ENCODE results near the gene EXT2.

EXT2 gene

GRCh38 chr11:44247508-44247907 is 152.0 kb downstream of the EXT2 start:
- DNase-seq = no peak

- DNase-seq = no peak
These were observed 152.6 kb downstream of the EXT2 start for GRCh38 chr11:44248109-44248508.

GRCh38 chr11:44250421-44250820 is 154.9 kb downstream of the EXT2 start:
- no peak for DNase-seq

GRCh38 chr11:44252999-44253602 is 157.6 kb downstream of the EXT2 start:
- DNase-seq = no peak

- DNase-seq = no peak
These were observed 160.1 kb downstream of the EXT2 start for GRCh38 chr11:44255406-44256071.

- no peak for DNase-seq
These were observed 161.3 kb downstream of the EXT2 start for GRCh38 chr11:44256673-44257291.

GRCh38 chr11:44257338-44258189 is 162.1 kb downstream of the EXT2 start:
- DNase-seq = no peak

- no peak for DNase-seq
These were observed 162.7 kb downstream of the EXT2 start for GRCh38 chr11:44258190-44258489.

- no peak for DNase-seq
These were observed 163.5 kb downstream of the EXT2 start for GRCh38 chr11:44258839-44259420.

- no peak for DNase-seq
These were observed 164.6 kb downstream of the EXT2 start for GRCh38 chr11:44260081-44260480.

GRCh38 chr11:44261800-44262591 is 166.5 kb downstream of the EXT2 start:
- DNase-seq = no peak

GRCh38 chr11:44263738-44264437 is 168.4 kb downstream of the EXT2 start:
- DNase-seq = no peak

- DNase-seq = no peak
These were observed 168.9 kb downstream of the EXT2 start for GRCh38 chr11:44264438-44264749.

- DNase-seq = no peak
These were observed 169.3 kb downstream of the EXT2 start for GRCh38 chr11:44264761-44265160.

- DNase-seq = no peak
These were observed 170.7 kb downstream of the EXT2 start for GRCh38 chr11:44266056-44266780.

- no peak for DNase-seq
These were observed 171.7 kb downstream of the EXT2 start for GRCh38 chr11:44267006-44267749.

GRCh38 chr11:44267750-44268613 is 172.5 kb downstream of the EXT2 start:
- no peak for DNase-seq

GRCh38 chr11:44268614-44269080 is 173.2 kb downstream of the EXT2 start:
- no peak for DNase-seq
